HepG2 (cell line): ENCODE data around the gene CATSPERE. TPM values are rescaled to one million over a fixed set of nuclear protein-coding genes. Genes with fewer than 3 reads are reported as not detected.
A peak's percentile ranks its signal among the peaks of the same experiment; 100 is the strongest.

ENCODE experiments used
- HOXA5 ChIP-seq: sonication (generic); formaldehyde crosslinking; IDR thresholded peaks from 2 replicates; pipeline ENCODE4 v1.4.0; 2020; ENCODE audit warnings: missing genetic modification reagents
- KLF16 ChIP-seq, 2 experiments: sonication (generic) in 1 of 2; formaldehyde crosslinking in 1 of 2; IDR thresholded peaks; 2 replicates each; pipeline versions ENCODE4 v1.6.1 to v1.8.0; 2016 to 2023; ENCODE audit warnings: missing genetic modification reagents in 2 of 2, missing compliant biosample characterization in 1 of 2
- KLF6 ChIP-seq: IDR thresholded peaks from 2 replicates; pipeline ENCODE4 v1.8.0; 2016; ENCODE audit warnings: missing biosample characterization, missing genetic modification reagents
- KMT2A ChIP-seq: sonication (generic); formaldehyde crosslinking; IDR thresholded peaks from 2 replicates; pipeline ENCODE4 v1.4.0; 2020; ENCODE audit warnings: missing genetic modification reagents
- PLRG1 ChIP-seq: fragments of 450-650 bp; conservative IDR thresholded peaks from 2 replicates; pipeline ENCODE4 v1.6.1; 2016
- PLSCR1 ChIP-seq: sonication (generic); formaldehyde crosslinking; IDR thresholded peaks from 2 replicates; pipeline ENCODE4 v1.5.0; 2020; ENCODE audit warnings: missing genetic modification reagents, mild to moderate bottlenecking, borderline replicate concordance
- POGK ChIP-seq: sonication (generic); formaldehyde crosslinking; conservative IDR thresholded peaks from 2 replicates; pipeline ENCODE4 v1.8.0; 2022; ENCODE audit warnings: mild to moderate bottlenecking, moderate library complexity, missing genetic modification reagents
- RCOR2 ChIP-seq: IDR thresholded peaks from 2 replicates; pipeline ENCODE4 v1.6.1; 2016; ENCODE audit warnings: missing biosample characterization, missing genetic modification reagents
- SALL1 ChIP-seq: sonication (generic); formaldehyde crosslinking; IDR thresholded peaks from 2 replicates; pipeline ENCODE4 v1.8.0; 2022; ENCODE audit warnings: mild to moderate bottlenecking, missing genetic modification reagents
- STAT5B ChIP-seq: sonication (generic); formaldehyde crosslinking; IDR thresholded peaks from 2 replicates; pipeline ENCODE4 v1.4.0; 2020; ENCODE audit warnings: missing genetic modification reagents
- USF2 ChIP-seq, 2 experiments: sonication (generic) in 1 of 2; formaldehyde crosslinking in 1 of 2; IDR thresholded peaks; 2 replicates each; pipeline versions ENCODE4 v1.5.1 to v1.6.1; 2011 to 2020; ENCODE audit warnings: borderline replicate concordance in 1 of 2, low read depth in 1 of 2, low read length in 1 of 2, mild to moderate bottlenecking in 1 of 2, missing genetic modification reagents in 1 of 2, moderate library complexity in 1 of 2
- ZKSCAN8 ChIP-seq: IDR thresholded peaks from 2 replicates; pipeline ENCODE4 v1.6.1; 2016; ENCODE audit warnings: borderline replicate concordance, missing genetic modification reagents, missing compliant biosample characterization
- polyA plus RNA-seq, 8 experiments: library from polyadenylated mRNA; depleted of rRNA in 3 of 8; stranded (reverse) in 7 of 8; unstranded in 1 of 8; fragments of >200 nt; fragmentation: Illumina TruSeq in 4 of 8; extraction: Trizol in 4 of 8; gene quantifications; 2 replicates each; pipeline versions ENCODE4 v1.2.1 to v1.2.3, GENCODE V29; 2011 to 2016; ENCODE audit warnings: low read depth in 4 of 8, missing spikeins in 1 of 8, mixed read lengths in 1 of 8; ENCODE audit not compliant: insufficient read depth in 1 of 8
- total RNA-seq, 5 experiments: library from RNA; depleted of rRNA; stranded (reverse); fragments of >200 nt; fragmentation: Illumina TruSeq; extraction: Trizol; gene quantifications; 2 replicates each; pipeline ENCODE4 v1.2.3, GENCODE V29; 2016; ENCODE audit warnings: low read depth in 1 of 5
- TF ChIP-seq, protein P1 (sequence below): sonication (generic); formaldehyde crosslinking; IDR thresholded peaks from 2 replicates; pipeline ENCODE4 v1.9.0; 2021; ENCODE audit warnings: missing genetic modification reagents, borderline replicate concordance
- TF ChIP-seq, protein P2 (sequence below): sonication (generic); formaldehyde crosslinking; IDR thresholded peaks from 2 replicates; pipeline ENCODE4 v1.5.0; 2020; ENCODE audit warnings: missing genetic modification reagents
- TF ChIP-seq, protein P3 (sequence below): sonication (generic); formaldehyde crosslinking; IDR thresholded peaks from 2 replicates; pipeline ENCODE4 v1.5.1; 2020; ENCODE audit warnings: missing genetic modification reagents, mild to moderate bottlenecking, borderline replicate concordance
- TF ChIP-seq, protein P4 (sequence below): sonication (generic); formaldehyde crosslinking; IDR thresholded peaks from 2 replicates; pipeline ENCODE4 v1.4.0; 2020; ENCODE audit warnings: missing genetic modification reagents

CATSPERE gene
- total and polyA plus RNA-seq, 2 of the 13 experiments (the other 11 are each of a cell fraction or from before 2014, with no cell fraction given) = 0.34 to 0.51 TPM

- TF ChIP-seq, protein P1, sequence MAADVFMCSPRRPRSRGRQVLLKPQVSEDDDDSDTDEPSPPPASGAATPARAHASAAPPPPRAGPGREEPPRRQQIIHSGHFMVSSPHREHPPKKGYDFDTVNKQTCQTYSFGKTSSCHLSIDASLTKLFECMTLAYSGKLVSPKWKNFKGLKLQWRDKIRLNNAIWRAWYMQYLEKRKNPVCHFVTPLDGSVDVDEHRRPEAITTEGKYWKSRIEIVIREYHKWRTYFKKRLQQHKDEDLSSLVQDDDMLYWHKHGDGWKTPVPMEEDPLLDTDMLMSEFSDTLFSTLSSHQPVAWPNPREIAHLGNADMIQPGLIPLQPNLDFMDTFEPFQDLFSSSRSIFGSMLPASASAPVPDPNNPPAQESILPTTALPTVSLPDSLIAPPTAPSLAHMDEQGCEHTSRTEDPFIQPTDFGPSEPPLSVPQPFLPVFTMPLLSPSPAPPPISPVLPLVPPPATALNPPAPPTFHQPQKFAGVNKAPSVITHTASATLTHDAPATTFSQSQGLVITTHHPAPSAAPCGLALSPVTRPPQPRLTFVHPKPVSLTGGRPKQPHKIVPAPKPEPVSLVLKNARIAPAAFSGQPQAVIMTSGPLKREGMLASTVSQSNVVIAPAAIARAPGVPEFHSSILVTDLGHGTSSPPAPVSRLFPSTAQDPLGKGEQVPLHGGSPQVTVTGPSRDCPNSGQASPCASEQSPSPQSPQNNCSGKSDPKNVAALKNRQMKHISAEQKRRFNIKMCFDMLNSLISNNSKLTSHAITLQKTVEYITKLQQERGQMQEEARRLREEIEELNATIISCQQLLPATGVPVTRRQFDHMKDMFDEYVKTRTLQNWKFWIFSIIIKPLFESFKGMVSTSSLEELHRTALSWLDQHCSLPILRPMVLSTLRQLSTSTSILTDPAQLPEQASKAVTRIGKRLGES (CRISPR knock-in tag) = no peak
- TF ChIP-seq RCOR2 (CRISPR knock-in tag) = no peak
- TF ChIP-seq SALL1 (CRISPR knock-in tag) = no peak; the same call in none of the 2 replicates
- TF ChIP-seq KMT2A (CRISPR knock-in tag) = no peak
- TF ChIP-seq, protein P2, sequence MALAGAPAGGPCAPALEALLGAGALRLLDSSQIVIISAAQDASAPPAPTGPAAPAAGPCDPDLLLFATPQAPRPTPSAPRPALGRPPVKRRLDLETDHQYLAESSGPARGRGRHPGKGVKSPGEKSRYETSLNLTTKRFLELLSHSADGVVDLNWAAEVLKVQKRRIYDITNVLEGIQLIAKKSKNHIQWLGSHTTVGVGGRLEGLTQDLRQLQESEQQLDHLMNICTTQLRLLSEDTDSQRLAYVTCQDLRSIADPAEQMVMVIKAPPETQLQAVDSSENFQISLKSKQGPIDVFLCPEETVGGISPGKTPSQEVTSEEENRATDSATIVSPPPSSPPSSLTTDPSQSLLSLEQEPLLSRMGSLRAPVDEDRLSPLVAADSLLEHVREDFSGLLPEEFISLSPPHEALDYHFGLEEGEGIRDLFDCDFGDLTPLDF (CRISPR knock-in tag) = peak; percentile 60; the same call in 1 of the 2 replicates
- no peak for TF ChIP-seq PLRG1
- TF ChIP-seq ZKSCAN8 (CRISPR knock-in tag) = no peak
- TF ChIP-seq, protein P3, sequence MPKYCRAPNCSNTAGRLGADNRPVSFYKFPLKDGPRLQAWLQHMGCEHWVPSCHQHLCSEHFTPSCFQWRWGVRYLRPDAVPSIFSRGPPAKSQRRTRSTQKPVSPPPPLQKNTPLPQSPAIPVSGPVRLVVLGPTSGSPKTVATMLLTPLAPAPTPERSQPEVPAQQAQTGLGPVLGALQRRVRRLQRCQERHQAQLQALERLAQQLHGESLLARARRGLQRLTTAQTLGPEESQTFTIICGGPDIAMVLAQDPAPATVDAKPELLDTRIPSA (CRISPR knock-in tag) = peak; percentile 88
- TF ChIP-seq PLSCR1 (CRISPR knock-in tag) = no peak
- no peak for TF ChIP-seq KLF6 (CRISPR knock-in tag)
- TF ChIP-seq, protein P4, sequence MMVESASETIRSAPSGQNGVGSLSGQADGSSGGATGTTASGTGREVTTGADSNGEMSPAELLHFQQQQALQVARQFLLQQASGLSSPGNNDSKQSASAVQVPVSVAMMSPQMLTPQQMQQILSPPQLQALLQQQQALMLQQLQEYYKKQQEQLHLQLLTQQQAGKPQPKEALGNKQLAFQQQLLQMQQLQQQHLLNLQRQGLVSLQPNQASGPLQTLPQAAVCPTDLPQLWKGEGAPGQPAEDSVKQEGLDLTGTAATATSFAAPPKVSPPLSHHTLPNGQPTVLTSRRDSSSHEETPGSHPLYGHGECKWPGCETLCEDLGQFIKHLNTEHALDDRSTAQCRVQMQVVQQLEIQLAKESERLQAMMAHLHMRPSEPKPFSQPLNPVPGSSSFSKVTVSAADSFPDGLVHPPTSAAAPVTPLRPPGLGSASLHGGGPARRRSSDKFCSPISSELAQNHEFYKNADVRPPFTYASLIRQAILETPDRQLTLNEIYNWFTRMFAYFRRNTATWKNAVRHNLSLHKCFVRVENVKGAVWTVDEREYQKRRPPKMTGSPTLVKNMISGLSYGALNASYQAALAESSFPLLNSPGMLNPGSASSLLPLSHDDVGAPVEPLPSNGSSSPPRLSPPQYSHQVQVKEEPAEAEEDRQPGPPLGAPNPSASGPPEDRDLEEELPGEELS (CRISPR knock-in tag) = no peak
- no peak for TF ChIP-seq STAT5B (CRISPR knock-in tag)
- TF ChIP-seq HOXA5 (CRISPR knock-in tag) = no peak
- TF ChIP-seq POGK = peak; percentile 62; the same call in 1 of the 2 replicates
- peak; percentile 58; the same call in 1 of the 2 replicates for TF ChIP-seq USF2 (IDR thresholded peaks at IDR 0.05; ENCODE audit: low read depth, low read length)
- no peak for TF ChIP-seq USF2 (CRISPR knock-in tag; IDR thresholded peaks at IDR 0.05; ENCODE audit: borderline replicate concordance)
- TF ChIP-seq KLF16 (CRISPR knock-in tag; IDR thresholded peaks at IDR 0.05) = no peak
Measured at GRCh38 chr1:244652623-244653438, 191.8 kb downstream of the CATSPERE start, which contains the start of gene DESI2 (continued).
